GM12873 (cell line): ENCODE data around the gene BRAF.

ENCODE experiments used
- TF ChIP-seq, protein P1 (sequence below): IDR thresholded peaks from 2 replicates; pipeline ENCODE4 v1.5.1; 2012; ENCODE audit warnings: low read depth, mild to moderate bottlenecking, moderate library complexity, low read length, control low read depth; ENCODE audit not compliant: insufficient read depth; ENCODE audit errors: missing control alignments

BRAF gene

GRCh38 chr7:140683657-140684056, 241.1 kb downstream of the BRAF start:
- TF ChIP-seq, protein P1, sequence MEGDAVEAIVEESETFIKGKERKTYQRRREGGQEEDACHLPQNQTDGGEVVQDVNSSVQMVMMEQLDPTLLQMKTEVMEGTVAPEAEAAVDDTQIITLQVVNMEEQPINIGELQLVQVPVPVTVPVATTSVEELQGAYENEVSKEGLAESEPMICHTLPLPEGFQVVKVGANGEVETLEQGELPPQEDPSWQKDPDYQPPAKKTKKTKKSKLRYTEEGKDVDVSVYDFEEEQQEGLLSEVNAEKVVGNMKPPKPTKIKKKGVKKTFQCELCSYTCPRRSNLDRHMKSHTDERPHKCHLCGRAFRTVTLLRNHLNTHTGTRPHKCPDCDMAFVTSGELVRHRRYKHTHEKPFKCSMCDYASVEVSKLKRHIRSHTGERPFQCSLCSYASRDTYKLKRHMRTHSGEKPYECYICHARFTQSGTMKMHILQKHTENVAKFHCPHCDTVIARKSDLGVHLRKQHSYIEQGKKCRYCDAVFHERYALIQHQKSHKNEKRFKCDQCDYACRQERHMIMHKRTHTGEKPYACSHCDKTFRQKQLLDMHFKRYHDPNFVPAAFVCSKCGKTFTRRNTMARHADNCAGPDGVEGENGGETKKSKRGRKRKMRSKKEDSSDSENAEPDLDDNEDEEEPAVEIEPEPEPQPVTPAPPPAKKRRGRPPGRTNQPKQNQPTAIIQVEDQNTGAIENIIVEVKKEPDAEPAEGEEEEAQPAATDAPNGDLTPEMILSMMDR: no peak

- TF ChIP-seq, protein P1: no peak
Observed at GRCh38 chr7:140681766-140682165, 243.0 kb downstream of the BRAF start.

DNA sequence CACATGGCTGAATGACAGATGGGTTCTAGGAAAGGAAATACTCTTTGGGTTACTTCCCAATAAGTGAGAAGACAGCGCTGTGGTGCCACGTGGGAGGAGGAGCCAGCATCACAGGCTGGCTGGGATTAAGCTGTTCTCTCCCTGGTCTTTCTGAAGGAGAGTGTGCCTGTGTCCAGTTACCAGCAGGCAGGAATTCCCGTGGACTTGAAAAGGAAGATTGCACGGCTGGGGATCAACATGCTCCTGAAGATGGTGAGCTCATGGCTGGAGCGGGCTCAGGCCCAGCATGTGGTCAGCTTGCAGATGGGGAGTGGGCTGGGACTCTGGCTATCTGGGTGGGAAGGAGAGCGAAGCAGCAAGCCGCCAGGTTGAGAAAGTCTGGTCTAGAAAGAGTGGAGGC, 243.8 kb downstream of the BRAF start:
- TF ChIP-seq, protein P1: no peak

DNA sequence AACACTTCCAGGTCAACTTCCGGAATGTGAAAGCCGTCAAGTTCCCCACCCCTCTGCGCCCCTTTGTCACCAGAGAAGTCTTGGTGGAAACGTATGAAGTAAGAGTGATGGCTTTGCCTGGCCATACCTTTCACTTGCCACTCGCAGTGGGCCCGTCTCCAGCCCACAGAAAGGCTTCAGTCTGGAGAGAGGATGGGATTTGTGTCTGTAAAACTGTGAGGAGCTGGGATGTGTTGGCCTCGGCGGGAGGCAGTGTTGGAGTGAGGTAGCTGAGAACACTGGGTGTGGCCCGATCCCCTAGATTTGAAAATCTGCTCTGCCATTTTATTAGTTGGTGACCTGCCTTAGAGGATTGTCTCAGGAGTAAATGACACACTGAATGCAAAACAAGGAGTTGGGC, 245.5 kb downstream of the BRAF start:
- TF ChIP-seq, protein P1: no peak

DNA sequence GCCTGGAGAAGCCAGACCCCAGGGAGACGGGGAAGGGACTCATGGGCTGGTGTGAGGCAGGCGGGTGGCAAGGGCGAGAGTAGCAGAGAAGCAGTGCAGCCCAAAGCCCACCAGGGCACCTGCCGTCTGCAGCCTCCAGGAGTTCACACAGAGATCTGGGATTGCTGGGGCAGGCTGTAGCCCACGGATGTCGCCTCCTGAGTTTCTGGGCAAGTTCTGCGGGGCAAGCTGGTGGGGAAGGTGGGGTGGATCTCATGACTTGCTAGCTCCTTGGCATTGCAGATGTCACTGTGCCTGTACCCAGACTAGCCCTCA, 246.0 kb downstream of the BRAF start:
- TF ChIP-seq, protein P1: no peak

GRCh38 chr7:140678081-140678815, 246.5 kb downstream of the BRAF start:
- TF ChIP-seq, protein P1: no peak

- TF ChIP-seq, protein P1: no peak
Observed at GRCh38 chr7:140677496-140677895, 247.2 kb downstream of the BRAF start.
